ENCODE measurements around the gene STMN3.
A peak's percentile ranks its signal among the peaks of the same experiment; 100 is the strongest.
"Not testable (repeated sequence)": the region's sequence is repeated elsewhere in the genome, so short reads cannot be mapped to it uniquely, and the experiment has no call there.

STMN3 gene

DNA sequence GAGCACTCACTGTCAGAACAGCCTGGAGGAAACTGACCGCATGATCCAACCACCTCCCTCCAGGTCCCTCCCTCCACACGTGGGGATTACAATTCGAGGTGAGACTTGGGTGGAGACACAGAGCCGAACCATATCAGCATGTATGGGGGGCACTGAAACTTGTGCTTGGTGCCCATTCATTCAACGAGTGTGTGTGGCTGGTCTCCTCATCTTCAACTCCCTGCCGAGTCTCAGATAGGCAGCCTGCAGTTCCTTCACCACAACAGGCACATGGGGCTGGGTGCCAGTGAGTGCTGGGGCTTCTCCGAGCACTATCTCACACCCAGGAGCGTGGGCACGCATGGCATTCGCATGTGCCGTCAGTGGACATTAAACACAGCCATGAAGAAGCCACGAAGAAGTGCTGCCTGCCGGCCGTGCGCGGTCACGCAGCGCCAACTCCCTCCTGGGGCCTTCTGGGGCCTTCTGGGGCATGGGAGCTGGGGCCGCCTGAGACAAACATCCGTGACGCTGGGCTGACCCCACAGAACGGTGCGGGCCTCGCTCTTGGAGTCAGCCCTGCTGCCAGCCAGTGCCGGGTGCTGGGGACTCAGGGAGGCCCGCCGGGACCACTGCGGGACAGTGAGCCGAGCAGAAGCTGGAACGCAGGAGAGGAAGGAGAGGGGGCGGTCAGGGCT, 4.2 kb upstream of the STMN3 start:
- DNase-seq (ENCODE audit: low spot score): no peak

DNA sequence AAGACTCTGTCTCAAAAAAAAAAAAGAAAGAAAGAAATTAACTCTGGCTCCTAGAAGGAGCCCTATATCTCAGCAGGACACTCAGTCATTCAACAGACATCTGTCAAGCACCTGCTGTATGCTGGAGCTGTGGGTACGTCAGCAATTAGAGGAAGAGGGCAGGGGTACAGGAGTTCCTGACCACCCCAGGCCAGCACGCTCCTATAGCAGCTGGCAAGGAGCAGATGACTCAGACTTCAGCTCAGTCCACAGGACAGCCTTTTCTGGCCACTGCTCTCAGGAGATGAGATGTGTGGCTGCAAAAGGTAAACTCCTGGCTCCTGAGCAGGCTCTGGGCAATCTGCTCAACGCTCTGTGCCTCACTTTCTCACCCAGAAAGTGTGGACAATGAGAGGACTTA, 3.2 kb upstream of the STMN3 start:
- DNase-seq (ENCODE audit: low spot score): no peak

- DNase-seq (ENCODE audit: low spot score): no peak
These were observed 2.0 kb upstream of the STMN3 start for GRCh38 chr20:63655249-63655648.

DNA sequence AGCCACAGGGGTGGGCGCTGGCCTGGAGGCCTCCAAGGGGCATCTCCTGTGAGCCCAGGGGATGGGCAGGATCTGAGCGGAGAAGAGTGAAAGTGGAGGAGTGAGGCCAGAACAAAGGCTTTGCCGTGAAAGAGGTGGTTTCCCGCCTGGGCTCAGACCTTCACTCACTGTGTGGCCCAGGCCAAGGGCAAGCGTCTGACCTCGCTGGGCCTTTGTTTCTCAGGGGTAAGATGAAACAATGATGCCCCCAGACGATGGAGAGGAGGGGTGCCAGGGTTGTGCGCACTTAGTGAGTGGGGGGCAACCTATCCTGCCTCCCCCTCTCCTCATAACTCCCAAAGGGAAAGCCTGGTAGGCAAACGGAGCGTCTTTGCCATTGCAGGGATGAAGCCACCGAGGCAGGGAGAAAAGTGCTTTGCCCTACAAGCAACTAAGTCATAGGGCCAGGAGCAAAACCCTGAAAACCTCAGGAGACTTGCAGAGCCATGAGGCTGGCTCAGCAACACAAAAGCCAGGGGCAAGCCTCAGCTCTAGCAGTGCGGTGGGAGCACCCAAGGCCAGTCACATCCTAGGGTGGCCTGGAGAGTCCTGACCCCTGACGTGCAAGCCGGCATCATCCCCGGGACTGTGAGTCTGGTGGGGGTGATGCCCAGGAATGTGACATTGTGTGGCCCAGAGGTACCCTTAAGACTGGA, 897 bp upstream of the STMN3 start:
- no peak for DNase-seq (ENCODE audit: low spot score)

DNA sequence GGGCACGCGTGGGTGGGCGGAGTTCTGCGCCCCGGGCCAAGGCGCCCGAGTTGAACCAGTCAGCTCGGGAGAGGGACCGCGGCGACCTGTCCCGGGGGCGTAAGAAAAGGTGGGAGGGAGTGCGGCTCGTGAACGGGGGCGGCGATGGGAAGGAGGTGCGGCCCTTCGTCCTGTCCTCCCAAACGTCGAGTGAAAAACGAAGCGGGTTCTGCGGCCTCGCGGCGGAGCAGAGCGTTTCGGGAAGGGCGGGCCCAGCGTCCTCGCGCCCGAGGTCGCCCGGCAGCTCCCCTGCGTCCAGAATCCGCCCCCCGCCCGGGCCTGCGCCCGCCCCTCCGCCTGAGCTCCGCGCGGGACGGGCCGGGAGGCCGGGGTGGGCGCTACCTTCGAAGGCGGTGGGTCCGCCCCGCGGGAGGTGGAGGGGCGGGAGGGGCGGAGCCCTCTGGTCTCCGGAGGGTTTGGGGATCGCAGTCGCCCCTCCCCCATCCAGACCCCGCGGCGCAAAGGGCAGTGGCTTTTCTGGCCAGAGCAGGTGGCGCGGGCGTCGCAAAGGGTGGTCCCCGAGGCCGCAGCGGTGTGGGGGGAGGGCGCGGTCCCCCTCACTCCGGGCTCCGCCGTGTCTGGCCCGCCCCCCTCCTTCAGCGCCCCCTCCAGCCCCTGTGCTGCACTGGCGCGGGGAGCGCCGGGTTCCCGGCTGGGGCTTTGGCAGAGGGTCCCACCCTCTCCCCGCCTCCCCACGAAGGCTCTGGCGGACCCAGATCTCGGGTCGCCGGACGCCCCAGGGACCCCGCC, 838 bp downstream of the STMN3 start:
- DNase-seq (ENCODE audit: low spot score): no peak

- DNase-seq (ENCODE audit: low spot score): no peak
These were observed 1.4 kb downstream of the STMN3 start for GRCh38 chr20:63651942-63652191.

DNA sequence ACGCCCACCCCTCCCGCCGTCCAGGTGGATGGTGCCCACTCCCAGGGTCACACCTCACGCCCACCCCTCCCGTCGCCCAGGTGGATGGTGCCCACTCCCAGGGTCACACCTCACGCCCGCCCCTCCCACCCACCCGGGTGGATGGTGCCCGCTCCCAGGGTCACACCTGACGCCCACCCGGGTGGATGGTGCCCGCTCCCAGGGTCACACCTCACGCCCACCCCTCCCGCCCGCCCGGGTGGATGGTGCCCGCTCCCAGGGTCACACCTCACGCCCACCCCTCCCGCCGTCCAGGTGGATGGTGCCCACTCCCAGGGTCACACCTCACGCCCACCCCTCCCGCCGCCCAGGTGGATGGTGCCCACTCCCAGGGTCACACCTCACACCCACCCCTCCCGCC, 2.7 kb downstream of the STMN3 start:
- not testable (repeated sequence) for DNase-seq (ENCODE audit: low spot score)

DNA sequence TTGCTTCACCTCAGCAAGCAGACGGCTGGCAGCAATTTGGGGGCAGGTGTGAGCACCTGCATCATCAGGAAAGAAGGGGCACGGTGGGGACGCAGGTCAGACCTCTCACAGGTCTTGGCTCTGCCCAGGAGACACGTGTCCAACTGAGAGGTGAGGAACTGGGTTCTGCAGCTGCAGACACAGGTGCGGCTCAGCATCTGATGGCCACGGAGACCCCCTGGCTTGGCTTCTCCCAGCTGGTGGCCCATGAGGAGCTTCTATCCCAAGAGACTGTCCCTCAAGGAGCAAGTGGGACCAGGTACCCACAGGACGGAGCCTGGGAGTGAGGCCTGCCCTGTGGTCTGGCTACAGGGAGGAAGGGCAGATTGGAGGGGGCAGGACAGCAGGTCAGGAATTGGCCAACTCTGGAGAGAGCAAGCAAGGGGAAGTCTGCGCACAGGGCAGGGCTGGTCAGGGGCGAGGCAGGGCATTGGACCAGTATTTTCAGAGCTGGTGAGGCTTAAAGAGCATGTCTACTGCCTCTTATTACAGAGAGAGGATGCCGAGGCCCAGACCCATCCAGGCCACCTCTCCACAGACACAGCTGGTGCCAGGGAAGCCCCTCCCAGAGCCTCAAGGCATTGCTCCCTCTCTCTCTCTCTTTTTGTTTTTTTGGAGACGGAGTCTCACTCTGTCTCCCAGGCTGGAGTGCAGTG, 4.2 kb downstream of the STMN3 start:
- DNase-seq (ENCODE audit: low spot score): no peak

GRCh38 chr20:63648190-63648589, 5.0 kb downstream of the STMN3 start:
- DNase-seq (ENCODE audit: low spot score): no peak

- DNase-seq (ENCODE audit: low spot score): no peak
These were observed 8.0 kb downstream of the STMN3 start for GRCh38 chr20:63645218-63645617.

GRCh38 chr20:63643946-63644345, 9.3 kb downstream of the STMN3 start:
- DNase-seq (ENCODE audit: low spot score): no peak

DNA sequence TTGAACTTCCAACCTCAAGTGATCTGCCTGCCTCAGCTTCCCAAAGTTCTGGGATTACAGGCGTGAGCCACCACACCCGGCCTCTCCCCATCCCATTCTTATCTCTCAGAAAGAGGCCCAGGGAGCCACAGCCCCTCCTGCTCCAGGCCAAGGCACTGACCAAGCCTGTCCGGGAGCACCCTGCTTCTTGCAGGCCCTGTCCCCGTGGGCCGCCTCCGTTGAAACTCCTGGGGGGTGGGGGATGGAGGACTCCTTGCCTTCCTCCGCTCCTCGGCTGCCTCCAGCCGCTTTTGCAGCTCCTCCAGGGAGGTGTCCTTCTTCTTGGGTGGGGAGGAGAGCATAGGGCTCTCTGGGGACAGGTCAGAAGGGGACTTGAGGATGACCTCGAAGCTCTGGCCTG, 9.7 kb downstream of the STMN3 start:
- DNase-seq (ENCODE audit: low spot score): no peak

- no peak for DNase-seq (ENCODE audit: low spot score)
These were observed 10.5 kb downstream of the STMN3 start for GRCh38 chr20:63642527-63643247.

- peak; percentile 81 for DNase-seq (ENCODE audit: low spot score)
These were observed 11.3 kb downstream of the STMN3 start for GRCh38 chr20:63641792-63642523.

DNA sequence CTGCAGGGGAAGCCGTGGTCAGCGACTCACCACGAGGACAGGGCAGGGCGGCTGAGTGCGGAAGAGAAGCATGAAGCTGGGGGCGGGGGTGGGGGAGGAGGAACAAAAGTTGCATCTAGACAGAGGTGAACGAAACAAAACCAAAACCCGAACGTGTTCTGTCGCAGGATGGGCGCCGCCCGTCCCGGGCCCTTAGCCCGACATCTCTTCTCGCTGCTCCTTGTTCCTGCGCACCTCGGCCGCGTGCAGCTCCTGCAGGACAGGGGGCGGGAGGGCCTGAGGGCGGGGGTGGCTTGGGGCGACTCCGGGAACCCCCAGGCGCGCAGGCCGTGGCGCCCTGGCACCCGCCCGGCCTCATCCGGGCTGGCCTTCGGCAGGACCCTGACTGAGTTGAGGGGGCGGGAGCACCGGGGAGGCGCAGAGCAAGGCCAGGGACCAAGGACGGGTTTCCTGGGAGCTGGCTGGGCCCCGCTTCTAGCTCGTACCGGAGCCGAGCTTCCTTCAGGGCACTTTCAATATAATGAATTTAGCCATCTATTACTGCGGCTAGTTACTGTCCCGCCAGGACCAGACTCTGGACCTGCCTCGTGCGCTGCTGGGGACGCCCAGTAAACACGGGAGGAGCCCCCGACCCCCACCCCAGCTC, 12.0 kb downstream of the STMN3 start:
- DNase-seq (ENCODE audit: low spot score): no peak

- not testable (repeated sequence) for DNase-seq (ENCODE audit: low spot score)
These were observed 12.5 kb downstream of the STMN3 start for GRCh38 chr20:63640686-63641085.

GRCh38 chr20:63640086-63640485, 13.1 kb downstream of the STMN3 start:
- DNase-seq (ENCODE audit: low spot score): no peak

GRCh38 chr20:63639093-63639975, 13.9 kb downstream of the STMN3 start:
- DNase-seq (ENCODE audit: low spot score): no peak

GRCh38 chr20:63636752-63637628, 16.2 kb downstream of the STMN3 start:
- no peak for DNase-seq (ENCODE audit: low spot score)
